ENCODE measurements around the gene DSE. TPM values are rescaled to one million over a fixed set of nuclear protein-coding genes. Genes with fewer than 3 reads are reported as not detected.

DSE gene
- total RNA-seq, 4 donors from 2014 or later = 29.0 to 50.4 (median 38.7) TPM

DNA sequence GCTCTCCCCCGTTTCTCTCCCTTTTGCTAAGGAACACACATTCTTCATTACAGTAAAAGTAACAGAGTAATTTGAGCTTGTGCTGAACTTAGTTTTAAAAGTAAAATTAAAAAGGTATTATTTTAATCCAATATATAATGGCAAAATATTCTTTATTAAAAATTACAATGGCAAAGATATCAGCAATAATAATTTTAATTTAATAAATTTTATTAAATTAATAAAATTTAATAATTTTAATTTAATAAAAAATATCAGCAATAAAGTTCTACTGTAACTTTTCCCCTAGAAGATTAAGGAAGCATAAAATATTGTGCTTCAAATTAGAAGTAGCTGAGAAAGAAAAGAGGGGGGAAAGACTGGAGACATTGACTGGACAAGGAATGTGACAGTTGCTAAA is 32.5 kb downstream of the DSE start:
- 54 to 59% methylated on average over 1 of the region's 1 CpG for WGBS, 2 donors
- no peak for DNase-seq (ENCODE audit: low spot score in 2 of 2)
- H3K4me3 ChIP-seq (ENCODE audit: low read depth, poor library complexity, severe bottlenecking) = no peak overlapping the region
- intact Hi-C loops (cut with DNase I; ENCODE audit: low total_unique reads) = no loop called here
- no peak for TF ChIP-seq POLR2A (IDR thresholded peaks at IDR 0.05)
- TF ChIP-seq, protein P1, sequence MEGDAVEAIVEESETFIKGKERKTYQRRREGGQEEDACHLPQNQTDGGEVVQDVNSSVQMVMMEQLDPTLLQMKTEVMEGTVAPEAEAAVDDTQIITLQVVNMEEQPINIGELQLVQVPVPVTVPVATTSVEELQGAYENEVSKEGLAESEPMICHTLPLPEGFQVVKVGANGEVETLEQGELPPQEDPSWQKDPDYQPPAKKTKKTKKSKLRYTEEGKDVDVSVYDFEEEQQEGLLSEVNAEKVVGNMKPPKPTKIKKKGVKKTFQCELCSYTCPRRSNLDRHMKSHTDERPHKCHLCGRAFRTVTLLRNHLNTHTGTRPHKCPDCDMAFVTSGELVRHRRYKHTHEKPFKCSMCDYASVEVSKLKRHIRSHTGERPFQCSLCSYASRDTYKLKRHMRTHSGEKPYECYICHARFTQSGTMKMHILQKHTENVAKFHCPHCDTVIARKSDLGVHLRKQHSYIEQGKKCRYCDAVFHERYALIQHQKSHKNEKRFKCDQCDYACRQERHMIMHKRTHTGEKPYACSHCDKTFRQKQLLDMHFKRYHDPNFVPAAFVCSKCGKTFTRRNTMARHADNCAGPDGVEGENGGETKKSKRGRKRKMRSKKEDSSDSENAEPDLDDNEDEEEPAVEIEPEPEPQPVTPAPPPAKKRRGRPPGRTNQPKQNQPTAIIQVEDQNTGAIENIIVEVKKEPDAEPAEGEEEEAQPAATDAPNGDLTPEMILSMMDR (IDR thresholded peaks at IDR 0.05) = no peak

DNA sequence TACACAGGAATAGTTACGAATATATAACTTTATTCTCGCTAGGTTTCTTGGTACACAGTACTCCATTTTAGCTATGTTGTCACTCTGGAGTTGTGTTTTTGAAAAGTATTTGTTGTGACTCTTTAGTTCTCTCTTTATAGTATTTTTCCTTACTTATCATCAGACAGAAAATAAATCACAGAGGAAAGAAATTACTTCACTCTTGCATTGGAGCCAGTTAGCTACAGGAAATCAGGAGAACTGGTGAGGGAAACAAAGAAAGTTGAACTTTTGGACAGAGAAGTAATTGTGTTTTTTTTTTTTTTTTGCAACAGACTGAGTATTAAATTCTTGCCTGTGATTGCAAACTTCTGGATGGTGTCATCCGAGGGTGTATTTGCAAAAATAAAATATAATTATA is 33.9 kb downstream of the DSE start:
- TF ChIP-seq, protein P1 (IDR thresholded peaks at IDR 0.05) = no peak
- no peak for TF ChIP-seq POLR2A (IDR thresholded peaks at IDR 0.05)
- 57% methylated on average over 3 of the region's 3 CpGs for WGBS, 2 donors
- no peak overlapping the region for H3K4me3 ChIP-seq (ENCODE audit: low read depth, poor library complexity, severe bottlenecking)
- intact Hi-C loops (cut with DNase I; ENCODE audit: low total_unique reads) = no loop called here
- no peak for DNase-seq (ENCODE audit: low spot score in 2 of 2)

DNA sequence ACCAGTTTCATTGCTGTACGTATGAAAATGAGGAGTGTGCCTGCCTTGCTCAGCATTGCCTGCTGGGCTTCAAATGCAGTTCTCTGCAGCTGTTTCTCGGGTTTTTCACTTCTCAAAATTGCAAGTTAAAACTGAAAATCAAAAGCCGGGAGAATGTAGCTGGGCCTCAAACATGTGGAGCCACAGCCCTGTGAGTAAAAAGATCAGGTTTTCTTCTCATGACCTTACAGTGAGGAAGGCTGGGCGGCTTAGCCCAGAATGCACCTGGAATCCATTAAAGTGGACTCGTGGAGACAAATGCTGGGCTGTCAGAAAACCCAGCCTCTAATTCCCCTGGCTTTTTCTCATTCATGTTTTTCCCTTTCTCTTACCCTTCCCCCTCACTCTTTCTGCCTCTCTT is 34.4 kb downstream of the DSE start:
- no peak for DNase-seq (ENCODE audit: low spot score in 2 of 2)
- 43 to 46% methylated on average over 5 of the region's 5 CpGs for WGBS, 2 donors
- TF ChIP-seq, protein P1 (IDR thresholded peaks at IDR 0.05) = no peak
- TF ChIP-seq POLR2A (IDR thresholded peaks at IDR 0.05) = no peak
- no peak overlapping the region for H3K4me3 ChIP-seq (ENCODE audit: low read depth, poor library complexity, severe bottlenecking)
- intact Hi-C loops (cut with DNase I; ENCODE audit: low total_unique reads) = no loop called here

DNA sequence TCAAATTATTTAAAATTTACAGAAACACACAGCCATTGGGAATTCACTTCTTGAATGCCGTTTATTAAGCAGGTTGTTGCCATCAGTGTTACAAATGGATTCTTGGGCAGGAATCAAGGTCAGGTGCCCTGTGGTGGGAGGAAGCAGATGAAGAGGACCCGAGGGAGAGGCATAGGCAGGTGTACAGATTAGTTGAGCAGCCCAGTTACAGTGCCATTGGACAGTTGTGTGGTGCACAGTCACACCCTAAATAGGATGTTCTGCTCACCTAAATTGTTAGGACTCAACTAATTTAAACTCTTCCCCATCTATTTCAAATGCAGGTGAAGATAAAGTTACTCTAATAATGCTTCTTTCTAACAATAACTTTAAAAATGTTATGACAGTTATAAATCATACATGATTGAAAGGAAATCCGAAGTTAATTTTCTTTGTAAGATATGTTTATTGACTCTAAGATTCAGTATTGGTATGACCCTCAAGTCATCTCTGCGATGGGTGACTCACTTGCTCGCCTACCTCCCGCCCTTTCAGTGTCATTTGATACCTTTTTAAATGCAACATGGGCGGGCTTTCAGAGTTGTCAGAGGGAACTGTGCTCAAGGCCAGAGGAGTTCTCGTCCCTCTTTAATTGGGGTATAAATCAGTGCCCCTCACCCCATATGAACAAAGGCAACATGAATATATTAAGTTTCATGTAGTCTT is 35.1 kb downstream of the DSE start:
- TF ChIP-seq, protein P1 (IDR thresholded peaks at IDR 0.05) = no peak
- no peak for TF ChIP-seq POLR2A (IDR thresholded peaks at IDR 0.05)
- no peak overlapping the region for H3K4me3 ChIP-seq (ENCODE audit: low read depth, poor library complexity, severe bottlenecking)
- 56 to 59% methylated on average over 8 of the region's 8 CpGs for WGBS, 2 donors
- intact Hi-C loops (cut with DNase I; ENCODE audit: low total_unique reads) = no loop called here
- no peak for DNase-seq (ENCODE audit: low spot score in 2 of 2)

DNA sequence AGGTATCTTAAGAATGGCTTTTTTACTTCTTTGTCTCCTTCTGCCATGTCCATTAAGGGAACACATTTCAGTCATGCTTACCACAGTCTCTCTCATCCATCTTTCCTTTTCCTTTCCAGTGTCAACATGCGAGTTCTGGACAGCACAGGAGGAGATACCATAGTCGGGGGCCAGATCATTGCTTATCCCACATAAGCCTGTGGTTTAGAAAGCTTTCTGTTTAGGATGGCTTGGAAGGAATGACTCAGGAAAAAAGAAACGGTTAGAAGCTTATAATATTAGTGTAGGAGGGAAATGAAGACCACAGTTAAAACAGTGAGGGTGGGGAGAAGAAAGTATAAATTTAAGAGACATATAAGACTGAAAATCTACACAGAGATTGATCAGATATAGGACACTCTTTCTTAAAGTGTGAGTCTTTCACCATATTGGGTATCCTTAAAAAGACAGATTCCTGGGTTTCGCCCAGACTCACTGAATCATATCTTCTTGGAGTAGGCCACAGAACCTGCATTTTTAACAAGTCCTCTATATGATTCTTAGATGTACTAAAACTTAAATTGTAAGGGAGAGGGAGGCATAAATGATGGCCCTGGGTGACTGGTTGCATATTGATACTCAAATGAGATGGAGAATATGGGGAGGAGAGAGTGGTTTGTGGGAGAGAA is 36.1 kb downstream of the DSE start:
- WGBS, 2 donors = 72 to 75% methylated on average over 4 of the region's 4 CpGs
- DNase-seq (ENCODE audit: low spot score in 2 of 2) = no peak
- TF ChIP-seq, protein P1 (IDR thresholded peaks at IDR 0.05) = no peak
- TF ChIP-seq POLR2A (IDR thresholded peaks at IDR 0.05) = no peak
- intact Hi-C loops (cut with DNase I; ENCODE audit: low total_unique reads) = no loop called here
- no peak overlapping the region for H3K4me3 ChIP-seq (ENCODE audit: low read depth, poor library complexity, severe bottlenecking)
